Measurements from ENCODE around the gene ARSI.

GRCh38 chr5:150317048-150318003, 14.6 kb upstream of the ARSI start:
- no peak for TF ChIP-seq TAF1 (IDR thresholded peaks at IDR 0.05; ENCODE audit: borderline replicate concordance, low read depth, low read length)
- TF ChIP-seq POLR2A (IDR thresholded peaks at IDR 0.05; ENCODE audit: low read depth, low read length), result no peak

All from GM12892 (cell line).